NCI-H446 (cell line): ENCODE measurements around the gene PCGF3.
"Not testable (repeated sequence)": the region's sequence is repeated elsewhere in the genome, so short reads cannot be mapped to it uniquely, and the experiment has no call there.

Source experiments
- DNase-seq, 2 experiments: peaks; one replicate each; lab custom pipeline; 2025; lab: John Stamatoyannopoulos, UW

The PCGF3 gene

DNA sequence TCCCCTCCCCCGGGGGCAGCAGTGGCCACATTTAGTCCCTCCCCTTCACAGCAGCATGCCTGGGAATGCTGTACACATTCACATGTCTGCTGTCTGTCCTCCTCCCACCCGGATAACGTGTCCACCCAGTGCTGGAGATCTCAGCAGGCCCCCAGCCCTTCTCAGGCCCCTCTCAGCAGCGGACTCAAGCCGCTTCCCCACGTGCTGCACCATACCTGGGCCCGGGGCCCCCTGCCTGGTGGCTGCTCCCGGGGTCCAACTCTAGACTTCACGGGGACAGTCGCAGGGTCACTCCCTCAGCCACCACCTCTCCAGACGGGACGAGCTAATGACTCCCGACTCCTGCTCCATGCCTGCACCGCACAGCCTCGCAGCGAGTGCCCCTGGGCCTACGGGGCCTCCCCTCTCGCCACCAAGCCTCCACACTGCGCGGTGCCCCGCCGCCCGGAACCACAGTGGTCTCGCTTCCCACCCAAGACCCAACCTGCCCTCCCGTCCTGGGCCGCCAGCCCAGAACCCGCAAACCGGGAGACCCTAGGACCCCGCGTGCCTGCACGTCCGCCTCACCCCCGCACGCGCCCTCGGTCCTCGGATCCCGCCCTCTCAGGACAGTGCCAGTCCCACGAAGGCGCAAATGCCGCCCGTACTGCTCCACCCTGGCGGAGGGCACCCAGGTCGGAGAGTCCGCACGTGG lies 1.3 kb upstream of the PCGF3 start:
- no peak for DNase-seq

- no peak for DNase-seq
These were observed 708 bp upstream of the PCGF3 start for GRCh38 chr4:704971-705277.

DNA sequence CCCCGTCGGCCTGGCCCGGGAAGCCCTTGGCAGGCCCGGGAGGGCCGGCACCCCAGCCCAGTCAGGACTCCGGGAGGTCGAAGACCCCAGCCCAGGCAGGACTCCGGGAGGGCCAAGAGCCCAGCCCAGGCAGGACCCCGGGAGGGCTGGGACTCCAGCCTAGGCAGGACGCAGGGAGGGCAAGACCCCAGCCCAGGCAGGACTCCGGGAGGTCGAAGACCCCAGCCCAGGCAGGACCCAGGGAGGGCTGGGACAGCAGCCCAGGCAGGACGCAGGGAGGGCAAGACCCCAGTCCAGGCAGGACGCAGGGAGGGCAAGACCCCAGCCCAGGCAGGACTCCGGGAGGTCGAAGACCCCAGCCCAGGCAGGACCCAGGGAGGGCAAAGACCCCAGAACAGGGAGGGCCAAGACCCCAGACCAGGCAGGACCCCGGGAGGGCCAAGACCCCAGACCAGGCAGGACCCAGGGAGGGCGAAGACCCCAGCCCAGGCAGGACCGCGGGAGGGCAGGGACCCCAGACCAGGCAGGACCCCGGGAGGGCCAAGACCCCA lies 526 bp downstream of the PCGF3 start:
- not testable (repeated sequence) for DNase-seq

DNA sequence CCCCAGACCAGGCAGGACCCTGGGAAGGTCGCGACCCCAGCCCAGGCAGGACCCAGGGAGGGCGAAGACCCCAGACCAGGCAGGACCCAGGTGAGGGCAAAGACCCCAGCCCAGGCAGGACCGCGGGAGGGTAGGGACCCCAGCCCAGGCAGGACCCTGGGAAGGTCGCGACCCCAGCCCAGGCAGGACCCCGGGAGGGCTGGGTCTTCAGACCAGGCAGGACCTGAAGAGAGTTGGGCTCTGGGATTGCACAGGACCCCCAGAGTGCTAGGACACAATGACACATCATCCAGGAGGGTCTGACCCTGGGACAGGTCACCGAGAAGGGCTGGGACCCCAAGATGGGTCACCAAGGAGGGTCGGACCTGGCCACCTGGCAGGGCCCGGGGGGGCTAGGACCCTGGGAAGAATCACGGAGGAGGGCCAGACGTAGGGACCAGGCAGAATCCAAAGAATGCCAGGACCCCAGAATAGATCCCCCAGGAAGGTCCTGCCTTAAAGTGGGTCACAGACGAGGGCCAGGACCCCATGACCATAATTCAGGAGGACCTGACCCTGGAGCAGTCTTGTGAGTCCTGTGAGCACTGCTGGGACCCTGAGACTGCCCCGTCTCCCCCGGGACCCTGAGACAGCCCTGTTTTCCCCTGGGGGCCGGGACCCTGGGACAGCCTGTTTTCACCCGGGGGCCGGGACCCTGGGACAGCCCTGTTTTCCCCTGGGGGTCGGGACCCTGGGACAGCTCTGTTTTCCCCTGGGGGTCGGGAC lies 1.4 kb downstream of the PCGF3 start:
- no peak for DNase-seq

DNA sequence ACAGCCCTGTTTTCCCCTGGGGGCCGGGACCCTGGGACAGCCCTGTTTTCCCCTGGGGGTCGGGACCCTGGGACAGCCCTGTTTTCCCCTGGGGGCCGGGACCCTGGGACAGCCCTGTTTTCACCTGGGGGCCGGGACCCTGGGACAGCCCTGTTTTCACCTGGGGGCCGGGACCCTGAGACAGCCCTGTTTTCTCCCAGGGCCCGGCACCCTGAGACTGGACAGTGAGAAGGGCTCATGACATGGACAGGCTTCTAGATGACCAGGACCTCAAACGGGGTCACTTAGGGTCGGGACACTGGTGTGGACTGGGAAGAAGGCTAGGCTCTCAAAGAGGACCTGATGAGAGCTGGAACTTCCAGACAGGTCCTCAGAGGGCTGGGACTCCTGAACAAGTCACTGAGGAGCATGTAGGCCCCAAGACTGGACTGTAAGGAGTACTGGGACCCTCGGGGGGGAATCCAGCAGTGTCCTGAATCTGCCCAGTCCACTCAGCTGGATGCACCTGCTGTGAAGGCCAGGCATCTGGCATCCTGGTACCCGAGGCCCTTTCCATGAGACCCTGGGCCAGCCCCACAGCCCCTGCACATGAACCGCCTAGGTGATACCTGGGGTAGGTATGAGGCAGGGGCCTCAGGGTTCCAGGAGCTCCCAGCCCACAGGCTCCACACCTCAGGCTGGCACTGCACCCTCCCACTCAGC lies 2.4 kb downstream of the PCGF3 start:
- no peak for DNase-seq

GRCh38 chr4:708631-708933 lies 3.0 kb downstream of the PCGF3 start:
- no peak for DNase-seq

GRCh38 chr4:709348-709747 lies 3.7 kb downstream of the PCGF3 start:
- DNase-seq = no peak

GRCh38 chr4:710116-710515 lies 4.5 kb downstream of the PCGF3 start:
- no peak for DNase-seq

DNA sequence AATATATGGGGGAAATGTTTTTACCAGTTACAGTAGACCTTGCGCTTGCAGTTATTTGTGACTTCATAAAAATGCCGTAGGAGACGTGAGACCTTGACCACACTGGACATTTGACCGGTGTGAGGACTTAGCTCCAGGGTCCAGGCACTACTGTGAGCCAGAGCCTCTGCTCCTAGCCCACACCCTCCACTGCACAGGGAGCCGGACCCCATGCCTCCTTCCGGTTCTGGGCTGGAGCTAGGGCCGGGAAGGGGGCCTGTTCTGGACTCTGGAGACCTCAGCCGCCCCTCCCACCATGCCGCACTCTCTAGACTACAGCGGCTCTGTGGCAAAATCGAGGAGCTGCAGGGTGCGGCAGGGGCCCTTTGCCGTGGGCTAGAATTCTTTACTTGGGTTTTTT lies 5.3 kb downstream of the PCGF3 start:
- DNase-seq = no peak

DNA sequence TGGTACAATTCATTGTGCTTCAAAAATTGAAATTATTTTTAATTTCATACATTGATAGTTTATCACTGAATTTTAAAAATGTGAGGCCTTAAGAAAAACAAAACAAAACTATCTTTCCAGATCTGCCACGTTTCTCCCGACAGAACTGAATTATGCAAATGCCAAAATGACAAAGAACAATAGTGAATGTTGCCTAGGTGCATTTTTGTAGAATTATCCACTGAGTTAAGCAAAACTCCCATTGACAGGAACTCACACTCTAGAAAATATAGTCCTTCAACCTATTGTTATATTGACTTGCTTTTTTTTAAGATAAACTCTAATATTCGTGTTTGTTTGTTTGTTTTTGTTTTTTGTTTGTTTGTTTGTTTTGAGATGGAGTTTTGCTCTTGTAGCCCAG lies 6.5 kb downstream of the PCGF3 start:
- no peak for DNase-seq

DNA sequence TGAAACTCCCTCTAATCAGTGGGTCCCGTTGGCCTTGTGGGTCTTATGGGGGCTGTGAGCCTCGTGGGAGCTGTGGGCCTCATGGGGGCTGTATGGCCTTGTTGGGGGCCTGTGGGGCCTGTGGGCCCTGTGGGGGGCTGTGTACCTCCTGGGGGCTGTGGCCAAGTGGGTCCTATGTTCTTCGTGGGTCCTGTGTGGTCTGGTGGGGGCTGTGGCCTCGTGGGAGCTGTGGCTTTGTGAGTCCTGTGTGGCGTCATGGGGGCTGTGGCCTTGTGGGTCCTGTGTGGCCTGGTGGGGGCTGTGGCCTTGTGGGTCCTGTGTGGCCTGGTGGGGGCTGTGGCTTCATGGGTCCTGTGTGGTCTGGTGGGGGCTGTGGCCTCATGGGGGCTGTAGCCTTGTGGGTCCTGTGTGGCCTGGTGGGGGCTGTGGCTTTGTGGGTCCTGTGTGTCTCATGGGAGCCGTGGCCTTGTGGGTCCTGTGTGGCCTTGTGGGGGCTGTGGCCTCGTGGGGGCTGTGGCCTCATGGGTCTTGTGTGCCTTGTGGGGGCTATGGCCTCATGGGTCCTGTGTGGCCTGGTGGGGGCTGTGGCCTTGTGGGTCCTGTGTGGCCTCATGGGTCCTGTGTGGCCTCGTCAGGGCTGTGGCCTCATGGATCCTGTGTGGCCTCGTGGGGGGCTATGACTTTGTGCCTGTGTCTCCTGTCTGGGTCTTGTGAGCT lies 7.4 kb downstream of the PCGF3 start:
- DNase-seq = no peak

GRCh38 chr4:714087-714486 lies 8.5 kb downstream of the PCGF3 start:
- DNase-seq = no peak

DNA sequence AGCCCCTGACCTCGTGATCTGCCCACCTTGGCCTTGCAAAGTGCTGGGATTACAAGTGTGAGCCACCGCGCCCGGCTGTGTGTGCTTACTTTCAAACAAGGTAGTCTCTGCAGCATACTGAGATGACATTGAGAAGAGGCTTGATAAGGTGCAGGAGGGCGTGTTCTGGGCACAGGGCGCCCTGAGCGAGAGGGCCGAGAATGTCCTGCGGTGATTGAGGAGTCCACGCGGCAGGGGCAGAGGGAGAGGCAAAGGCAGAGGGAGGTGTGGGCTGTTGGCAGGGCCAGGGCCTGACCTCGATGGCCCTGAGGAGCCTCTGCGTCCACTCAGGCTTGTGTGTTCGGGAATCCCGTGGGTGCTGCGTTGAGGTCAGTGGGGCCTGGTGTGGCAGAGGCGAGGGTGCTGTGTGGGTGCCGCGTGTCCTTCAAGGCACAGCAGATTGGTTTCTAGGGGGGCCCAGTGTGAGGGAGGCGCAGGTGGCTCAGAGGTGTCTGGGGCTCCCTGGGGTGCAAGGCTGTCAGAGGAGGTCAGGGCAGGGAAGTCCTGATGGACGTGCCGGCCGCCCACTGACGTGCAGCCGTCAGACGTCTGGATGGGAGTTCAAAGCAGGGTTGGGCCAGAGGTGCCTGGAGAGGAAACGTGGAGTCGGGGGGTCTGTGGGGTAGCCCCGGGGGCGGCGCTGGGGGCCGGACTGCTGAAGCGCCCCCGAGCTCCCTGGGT lies 12.1 kb downstream of the PCGF3 start:
- no peak for DNase-seq

- DNase-seq = no peak
These were observed 12.8 kb downstream of the PCGF3 start for GRCh38 chr4:718460-718859.

DNA sequence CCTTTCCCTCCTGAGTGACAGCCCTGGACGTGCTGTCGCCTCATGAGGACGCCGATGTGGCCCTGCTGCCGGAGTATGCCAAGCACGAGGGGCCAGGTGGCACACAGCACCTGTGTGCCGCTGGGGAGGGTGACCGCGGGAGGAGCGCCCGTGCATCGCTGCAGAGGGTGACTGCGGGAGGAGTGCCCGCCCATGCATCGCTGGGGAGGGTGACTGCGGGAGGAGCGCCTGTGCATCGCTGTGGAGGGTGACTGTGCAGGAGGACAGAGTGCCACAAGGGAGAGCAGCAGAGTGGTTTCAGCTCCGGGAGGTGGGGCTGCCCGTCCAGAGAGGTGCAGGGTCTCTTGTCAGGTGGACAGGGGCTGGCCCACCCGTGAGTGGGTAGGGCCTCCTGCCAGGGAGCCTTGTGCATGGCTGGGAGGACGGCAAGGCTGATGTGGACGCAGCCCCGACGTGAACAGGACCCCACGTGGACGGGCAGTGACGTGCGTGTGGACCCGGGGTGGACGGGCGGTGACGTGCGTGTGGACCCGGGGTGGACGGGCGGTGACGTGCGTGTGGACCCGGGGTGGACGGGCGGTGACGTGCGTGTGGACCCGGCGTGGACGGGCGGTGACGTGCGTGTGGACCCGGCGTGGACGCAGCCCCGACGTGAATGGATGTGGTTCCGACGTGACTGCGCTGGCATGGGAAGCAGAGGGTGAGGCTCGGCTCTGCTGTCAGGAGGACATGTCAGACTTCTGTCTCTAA lies 14.7 kb downstream of the PCGF3 start:
- DNase-seq = no peak

DNA sequence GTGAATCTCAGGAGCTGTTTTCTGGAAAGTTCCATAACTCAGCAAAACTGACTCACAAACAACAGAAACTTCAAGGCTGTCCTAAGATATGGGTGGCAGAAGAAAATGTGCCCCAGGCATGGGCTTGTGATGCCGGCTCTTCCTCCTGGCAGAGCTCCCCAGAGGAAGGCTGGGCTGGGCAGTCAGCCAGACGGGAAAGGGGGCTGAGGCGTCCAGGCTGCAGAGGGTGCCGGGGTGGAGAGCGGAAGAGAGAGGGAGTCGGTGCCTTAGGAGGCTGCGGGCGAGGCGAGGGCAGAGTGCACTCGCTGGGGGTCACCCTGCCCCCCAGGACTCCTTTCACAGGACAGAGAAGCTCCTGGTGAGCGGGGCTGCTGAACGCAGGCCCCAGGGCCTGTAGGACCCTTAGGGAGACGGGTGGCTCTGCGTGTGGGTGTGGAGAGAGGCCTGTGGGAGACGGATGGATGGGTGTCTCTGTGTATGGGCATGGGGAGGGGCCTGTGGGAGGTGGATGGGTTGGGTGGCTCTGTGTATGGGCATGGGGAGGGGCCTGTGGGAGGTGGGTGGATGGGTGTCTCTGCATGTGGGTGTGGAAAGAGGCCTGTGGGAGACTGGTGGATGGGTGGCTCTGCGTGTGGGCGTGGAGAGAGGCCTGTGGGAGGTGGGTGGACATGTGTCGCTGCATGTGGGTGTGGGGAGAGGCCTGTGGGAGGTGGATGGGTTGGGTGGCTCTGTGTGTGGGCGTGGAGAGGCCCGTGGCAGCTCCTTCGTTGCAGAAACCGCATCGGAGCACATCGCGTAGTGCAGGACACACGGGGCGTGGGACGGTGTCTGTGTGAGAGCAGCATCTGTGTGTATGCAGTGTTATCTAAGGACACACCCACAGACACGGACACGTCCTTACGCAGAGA lies 15.9 kb downstream of the PCGF3 start:
- no peak for DNase-seq

GRCh38 chr4:722169-722725 lies 16.6 kb downstream of the PCGF3 start:
- DNase-seq = no peak

GRCh38 chr4:722851-723360 lies 17.3 kb downstream of the PCGF3 start:
- no peak for DNase-seq

- no peak for DNase-seq
These were observed 18.3 kb downstream of the PCGF3 start for GRCh38 chr4:723751-724530.
